GM21723 (cell line): ENCODE results near the gene C15orf39.

Experiments
- ATAC-seq: cut with Tn5 transposase; IDR thresholded peaks from one replicate; pipeline ENCODE4 v1.9.1; 2021; ENCODE audit warnings: mild to moderate bottlenecking, moderate library complexity; ENCODE audit not compliant: unreplicated experiment

C15orf39 gene

GRCh38 chr15:75195122-75195765 is 6.4 kb upstream of the C15orf39 start:
- ATAC-seq = no peak

GRCh38 chr15:75195766-75196241 is 5.9 kb upstream of the C15orf39 start:
- ATAC-seq = no peak

DNA sequence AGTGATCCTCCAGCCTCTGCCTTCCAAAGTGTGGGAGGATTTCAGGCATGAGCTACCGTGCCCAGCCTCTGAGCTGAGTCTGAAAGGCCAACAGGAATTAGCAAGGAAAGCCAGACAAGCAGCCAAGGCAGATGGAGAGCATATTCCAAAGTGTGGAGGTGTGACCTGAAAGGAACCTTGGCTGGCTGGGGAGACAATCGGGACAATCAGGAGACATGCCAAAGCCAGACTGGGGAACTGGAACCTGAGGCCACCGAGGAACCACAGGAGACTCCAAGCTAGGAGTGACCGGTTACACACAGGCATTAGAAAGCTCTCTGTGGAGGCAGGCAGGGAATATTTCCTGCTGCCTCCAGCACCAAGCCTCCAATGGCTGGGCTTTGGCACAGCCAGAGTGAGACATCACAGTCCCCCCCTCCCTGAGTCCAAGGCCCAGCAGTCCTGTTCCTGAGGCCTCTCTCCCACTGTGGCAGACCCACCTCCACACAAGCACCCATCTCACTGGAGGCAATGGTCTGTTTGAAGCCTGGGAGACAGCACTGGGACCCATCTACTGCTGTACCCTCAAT is 4.5 kb upstream of the C15orf39 start:
- ATAC-seq = no peak

GRCh38 chr15:75198560-75199356 is 2.9 kb upstream of the C15orf39 start:
- ATAC-seq = no peak

GRCh38 chr15:75199357-75199940 is 2.2 kb upstream of the C15orf39 start:
- ATAC-seq = no peak

DNA sequence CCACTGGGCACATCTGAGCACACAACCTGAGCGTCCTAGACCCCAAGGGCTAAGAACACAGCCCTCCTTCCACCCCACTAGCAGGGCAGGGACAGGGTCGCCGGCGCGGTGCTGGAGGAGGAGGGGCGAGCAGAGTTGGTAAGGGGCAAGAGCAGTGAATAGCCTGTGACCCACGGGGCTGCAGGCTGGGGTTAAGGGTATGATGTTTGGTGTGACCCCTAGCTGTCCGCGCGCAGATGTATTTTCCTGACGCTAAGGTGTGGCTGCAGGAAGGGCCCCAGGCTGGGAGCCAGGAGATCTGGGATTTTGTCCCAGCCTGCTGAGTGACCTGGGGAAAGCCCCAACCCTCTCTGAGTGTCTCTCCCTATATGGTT is 1.3 kb upstream of the C15orf39 start:
- no peak for ATAC-seq

- ATAC-seq = no peak
These were observed 692 bp upstream of the C15orf39 start for GRCh38 chr15:75200765-75201615.

DNA sequence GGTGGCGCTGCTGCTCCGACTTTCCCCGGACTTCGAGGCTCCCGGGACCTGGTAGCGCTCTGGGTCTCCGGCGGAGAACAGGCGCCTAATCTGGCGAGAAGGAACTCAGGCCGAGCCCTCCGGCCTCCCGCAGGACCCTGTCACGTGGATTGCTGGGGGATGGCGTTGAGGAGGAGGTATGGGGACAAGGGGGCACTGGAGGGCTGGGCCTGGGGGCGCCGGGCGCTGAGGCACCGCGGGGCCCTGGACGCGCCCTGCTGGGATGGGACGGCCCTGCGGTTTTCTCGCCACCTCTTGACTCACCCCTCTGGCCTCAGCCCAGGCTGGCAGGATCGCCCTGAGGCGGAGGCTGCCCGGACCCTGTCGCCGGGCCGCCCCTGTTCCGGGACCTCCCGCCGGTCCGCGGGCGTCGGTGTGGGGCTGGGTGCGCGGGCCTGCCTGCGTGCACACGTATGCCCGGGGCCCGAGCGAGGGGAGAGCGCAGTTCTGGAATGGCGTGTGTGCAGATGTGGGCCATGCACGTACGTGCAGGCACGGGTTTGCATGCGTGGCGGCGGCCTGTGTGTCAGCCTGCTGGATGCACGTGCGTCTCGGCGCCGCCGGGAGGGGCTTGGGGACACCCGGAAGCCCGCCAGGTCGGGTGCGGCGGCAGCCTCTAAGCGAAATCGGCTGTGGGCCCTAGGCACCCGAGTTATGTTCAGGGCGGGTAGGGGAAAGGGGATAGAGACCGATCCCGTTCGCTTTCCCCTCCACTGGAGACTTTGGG is 752 bp downstream of the C15orf39 start:
- ATAC-seq = peak; percentile 19

DNA sequence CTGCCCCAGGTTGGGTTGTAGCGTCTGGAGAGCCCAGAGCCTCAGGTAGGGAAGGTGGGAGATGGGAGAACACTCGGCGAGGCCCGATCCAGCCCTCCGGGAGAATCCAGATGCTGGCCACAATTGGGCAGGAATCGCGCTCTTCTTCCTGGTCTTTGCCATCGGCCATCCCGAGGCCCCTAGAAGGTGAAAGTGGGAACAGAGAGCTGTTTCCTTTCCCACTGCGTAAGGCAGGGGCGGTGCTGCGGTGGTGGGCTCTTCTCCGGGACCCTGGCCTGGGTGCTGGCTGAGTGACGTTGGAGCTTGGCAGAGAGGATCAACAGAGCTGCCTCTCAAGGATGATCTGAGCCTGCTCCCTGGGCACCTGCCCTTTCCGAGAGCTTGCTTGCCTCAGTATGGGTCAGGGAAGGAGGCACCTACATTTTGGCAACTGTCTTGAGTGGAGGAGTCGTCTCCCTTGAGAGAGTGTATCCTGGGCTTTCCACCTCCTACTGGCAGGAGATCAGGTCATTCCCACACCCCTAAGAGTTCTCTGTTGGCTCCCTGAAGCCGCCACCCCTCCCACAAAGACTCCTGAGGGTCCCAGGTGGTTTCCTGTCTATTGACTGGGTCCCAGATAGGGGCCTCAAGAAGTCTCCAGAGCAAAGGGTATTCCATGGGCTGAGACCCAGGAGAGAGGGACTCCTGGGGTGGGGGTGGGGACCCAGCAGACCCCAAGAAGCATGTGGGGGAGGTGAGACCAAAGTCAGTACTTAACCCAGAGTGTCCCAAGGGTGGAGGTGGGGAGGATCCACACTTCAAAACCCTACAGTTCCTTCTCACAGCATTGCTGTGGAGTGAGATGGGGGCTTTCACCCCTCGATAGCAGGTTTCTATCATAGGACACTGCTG is 1.6 kb downstream of the C15orf39 start:
- ATAC-seq = no peak

DNA sequence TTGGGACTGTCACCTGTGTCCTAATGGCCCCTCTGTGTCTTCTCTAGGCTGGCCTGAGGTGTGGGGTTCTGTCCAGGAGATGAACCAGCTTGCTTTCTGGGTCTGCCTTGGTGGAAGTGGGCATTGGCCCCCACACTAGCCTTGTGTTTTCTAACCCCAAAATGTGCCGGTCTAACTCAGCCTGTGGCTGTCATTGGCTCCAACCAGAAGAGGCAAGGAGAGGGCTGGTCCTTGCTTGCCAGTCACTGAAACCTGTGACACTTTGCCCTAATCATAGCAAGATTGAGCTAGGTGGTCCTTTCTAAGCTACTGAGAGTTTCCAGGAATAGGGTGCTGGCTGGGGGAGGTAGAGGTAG is 2.2 kb downstream of the C15orf39 start:
- ATAC-seq = no peak

DNA sequence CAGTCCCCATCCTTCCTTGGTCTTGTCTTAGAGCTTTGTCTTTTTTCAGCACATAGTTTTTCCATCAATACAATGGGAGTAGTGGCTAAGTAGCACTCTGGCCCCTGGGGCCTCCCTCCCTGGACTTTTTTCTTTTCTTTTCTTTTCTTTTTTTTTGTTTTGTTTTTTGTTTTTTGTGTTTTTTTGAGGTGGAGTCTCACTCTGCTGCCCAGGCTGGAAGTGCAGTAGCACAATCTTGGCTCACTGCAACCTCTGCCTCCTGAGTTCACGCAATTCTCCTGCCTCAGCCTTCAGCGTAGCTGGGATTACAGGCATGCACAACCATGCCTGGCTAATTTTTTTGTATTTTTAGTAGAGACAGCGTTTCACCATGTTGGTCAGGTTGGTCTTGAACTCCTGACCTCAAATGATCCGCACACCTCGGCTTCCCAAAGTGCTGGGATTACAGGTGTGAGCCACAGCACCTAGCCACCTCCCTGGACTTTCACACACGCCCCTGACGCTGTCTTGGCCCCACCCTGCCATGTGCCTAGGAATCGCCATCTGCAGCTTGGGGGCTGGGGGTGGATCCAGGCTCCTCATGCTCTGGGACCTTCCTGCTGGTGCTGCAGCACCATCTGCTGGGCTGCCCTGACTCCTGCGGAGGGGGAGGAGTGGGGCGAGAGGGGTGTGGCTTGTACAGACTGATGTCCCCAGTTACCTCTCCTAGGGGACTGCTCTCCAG is 2.8 kb downstream of the C15orf39 start:
- no peak for ATAC-seq

GRCh38 chr15:75205064-75205395 is 3.3 kb downstream of the C15orf39 start:
- no peak for ATAC-seq

DNA sequence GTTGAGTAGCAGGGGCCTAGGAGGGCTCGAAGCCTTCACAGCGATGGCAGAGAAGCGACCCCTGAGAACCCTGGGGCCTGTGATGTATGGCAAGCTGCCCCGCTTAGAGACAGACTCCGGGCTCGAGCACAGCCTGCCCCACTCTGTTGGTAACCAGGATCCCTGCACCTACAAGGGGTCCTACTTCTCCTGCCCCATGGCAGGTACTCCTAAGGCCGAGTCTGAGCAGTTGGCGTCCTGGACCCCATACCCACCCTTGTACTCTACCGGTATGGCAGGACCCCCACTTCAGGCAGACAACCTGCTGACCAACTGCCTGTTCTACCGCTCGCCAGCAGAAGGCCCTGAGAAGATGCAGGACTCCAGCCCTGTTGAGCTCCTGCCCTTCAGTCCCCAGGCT is 4.3 kb downstream of the C15orf39 start:
- no peak for ATAC-seq

DNA sequence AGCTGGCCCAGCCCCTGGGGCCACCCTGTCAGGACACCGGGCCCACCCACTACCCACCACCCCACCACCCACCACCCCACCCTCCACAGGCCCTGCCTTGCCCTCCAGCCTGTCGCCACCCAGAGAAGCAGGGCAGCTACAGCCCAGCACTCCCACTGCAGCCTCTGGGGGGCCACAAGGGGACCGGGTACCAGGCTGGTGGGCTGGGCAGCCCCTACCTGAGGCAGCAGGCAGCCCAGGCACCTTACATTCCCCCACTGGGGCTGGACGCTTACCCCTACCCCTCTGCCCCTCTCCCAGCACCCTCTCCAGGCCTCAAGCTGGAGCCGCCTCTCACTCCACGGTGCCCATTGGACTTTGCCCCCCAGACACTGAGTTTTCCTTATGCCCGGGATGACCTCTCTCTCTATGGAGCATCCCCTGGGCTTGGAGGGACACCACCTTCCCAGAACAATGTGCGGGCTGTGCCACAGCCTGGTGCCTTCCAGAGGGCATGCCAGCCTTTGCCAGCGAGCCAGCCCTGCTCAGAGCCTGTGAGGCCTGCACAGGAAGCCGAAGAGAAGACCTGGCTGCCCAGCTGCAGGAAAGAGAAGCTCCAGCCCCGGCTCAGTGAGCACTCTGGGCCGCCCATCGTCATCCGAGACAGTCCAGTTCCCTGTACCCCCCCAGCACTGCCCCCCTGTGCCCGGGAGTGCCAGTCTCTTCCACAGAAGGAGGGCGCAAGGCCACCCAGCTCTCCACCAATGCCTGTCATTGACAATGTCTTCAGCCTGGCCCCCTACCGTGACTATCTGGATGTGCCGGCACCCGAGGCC is 5.3 kb downstream of the C15orf39 start:
- no peak for ATAC-seq

- no peak for ATAC-seq
These were observed 6.2 kb downstream of the C15orf39 start for GRCh38 chr15:75207618-75208500.

DNA sequence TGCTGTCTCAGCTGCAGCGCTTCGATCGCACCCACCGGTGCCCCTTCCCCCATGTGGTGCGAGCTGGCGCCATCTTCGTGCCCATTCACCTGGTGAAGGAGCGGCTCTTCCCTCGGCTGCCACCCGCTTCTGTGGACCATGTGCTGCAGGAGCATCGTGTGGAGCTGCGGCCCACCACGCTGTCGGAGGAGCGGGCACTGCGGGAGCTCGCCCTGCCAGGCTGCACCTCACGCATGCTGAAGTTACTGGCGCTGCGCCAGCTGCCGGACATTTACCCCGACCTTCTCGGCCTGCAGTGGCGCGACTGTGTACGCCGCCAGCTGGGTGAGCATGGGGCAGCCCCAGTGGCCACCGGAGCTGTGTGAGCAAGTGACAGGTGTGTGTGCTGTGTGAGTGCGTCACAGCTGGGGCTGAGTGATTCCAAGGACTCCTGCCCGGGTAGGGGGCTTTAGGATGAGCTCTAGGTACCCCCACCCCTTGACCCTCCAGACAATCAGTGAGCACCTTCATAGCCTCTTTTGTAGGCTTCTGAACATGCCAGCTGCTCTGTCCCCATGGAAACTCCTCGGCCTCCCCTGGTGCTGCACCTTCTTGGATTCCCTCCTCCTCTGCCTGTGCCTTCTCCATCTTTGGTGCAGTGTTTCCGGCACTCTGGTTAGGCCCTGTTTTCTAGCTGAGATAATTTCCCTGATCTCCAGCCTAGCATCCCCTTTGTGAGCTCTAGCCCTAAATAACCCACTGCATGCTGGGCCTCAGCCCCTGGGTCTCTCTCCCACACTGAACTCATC is 7.0 kb downstream of the C15orf39 start:
- no peak for ATAC-seq
